GM23338 (cell line): ENCODE results near the gene FGD4.
"Not testable (repeated sequence)": the region's sequence is repeated elsewhere in the genome, so short reads cannot be mapped to it uniquely, and the experiment has no call there.

Experiments used
- EZH2phosphoT487 ChIP-seq: fragments of 200-600 bp; sonication (generic); IDR thresholded peaks from one replicate; pipeline ENCODE4 v1.8.1; 2018; ENCODE audit warnings: antibody characterized with exemption; ENCODE audit not compliant: unreplicated experiment
- POLR2AphosphoS5 ChIP-seq: IDR thresholded peaks from 2 replicates; pipeline ENCODE4 v1.6.1; 2016; ENCODE audit warnings: antibody characterized with exemption, low read depth
- TF ChIP-seq, protein P1 (sequence below), 2 experiments: fragments of 200-600 bp in 1 of 2; sonication (generic) in 1 of 2; conservative IDR thresholded peaks; 2 replicates each; pipeline versions ENCODE4 v1.5.1 to v1.6.1; 2016 to 2017; ENCODE audit warnings: antibody characterized with exemption in 2 of 2, low read depth in 2 of 2, mild to moderate bottlenecking in 2 of 2, moderate library complexity in 1 of 2

GRCh38 chr12:32533506-32533905 lies 134.1 kb downstream of the FGD4 start:
- TF ChIP-seq, protein P1, sequence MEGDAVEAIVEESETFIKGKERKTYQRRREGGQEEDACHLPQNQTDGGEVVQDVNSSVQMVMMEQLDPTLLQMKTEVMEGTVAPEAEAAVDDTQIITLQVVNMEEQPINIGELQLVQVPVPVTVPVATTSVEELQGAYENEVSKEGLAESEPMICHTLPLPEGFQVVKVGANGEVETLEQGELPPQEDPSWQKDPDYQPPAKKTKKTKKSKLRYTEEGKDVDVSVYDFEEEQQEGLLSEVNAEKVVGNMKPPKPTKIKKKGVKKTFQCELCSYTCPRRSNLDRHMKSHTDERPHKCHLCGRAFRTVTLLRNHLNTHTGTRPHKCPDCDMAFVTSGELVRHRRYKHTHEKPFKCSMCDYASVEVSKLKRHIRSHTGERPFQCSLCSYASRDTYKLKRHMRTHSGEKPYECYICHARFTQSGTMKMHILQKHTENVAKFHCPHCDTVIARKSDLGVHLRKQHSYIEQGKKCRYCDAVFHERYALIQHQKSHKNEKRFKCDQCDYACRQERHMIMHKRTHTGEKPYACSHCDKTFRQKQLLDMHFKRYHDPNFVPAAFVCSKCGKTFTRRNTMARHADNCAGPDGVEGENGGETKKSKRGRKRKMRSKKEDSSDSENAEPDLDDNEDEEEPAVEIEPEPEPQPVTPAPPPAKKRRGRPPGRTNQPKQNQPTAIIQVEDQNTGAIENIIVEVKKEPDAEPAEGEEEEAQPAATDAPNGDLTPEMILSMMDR (conservative IDR thresholded peaks at IDR 0.05; ENCODE audit: low read depth in 2 of 2): not testable (repeated sequence)
- not testable (repeated sequence) for TF ChIP-seq POLR2AphosphoS5, EZH2phosphoT487
